IgD-negative memory B cell (primary cell): ENCODE results near the gene COBLL1. TPM values are rescaled to one million over a fixed set of nuclear protein-coding genes. Genes with fewer than 3 reads are reported as not detected.

Source experiments
- H3K27ac Mint-ChIP-seq, 3 donors: one replicate each; pipeline ENCODE4 v1.8.0; 2020 to 2022; ENCODE audit warnings: mild to moderate bottlenecking in 3 of 3, mixed read lengths in 3 of 3, moderate library complexity in 1 of 3
- H3K27me3 Mint-ChIP-seq: one replicate; pipeline ENCODE4 v1.8.0; 2021; ENCODE audit warnings: mixed read lengths
- H3K36me3 Mint-ChIP-seq: one replicate; pipeline ENCODE4 v1.8.0; 2020; ENCODE audit warnings: mild to moderate bottlenecking, mixed read lengths
- H3K4me1 Mint-ChIP-seq, 3 donors: one replicate each; pipeline ENCODE4 v1.8.0; 2020 to 2022; ENCODE audit warnings: mixed read lengths in 3 of 3, mild to moderate bottlenecking in 1 of 3
- H3K4me3 Mint-ChIP-seq, 4 donors: one replicate each; pipeline ENCODE4 v1.8.0; 2020 to 2022; ENCODE audit warnings: mild to moderate bottlenecking in 4 of 4, mixed read lengths in 4 of 4, moderate library complexity in 3 of 4
- H3K9me3 Mint-ChIP-seq, 3 donors: one replicate each; pipeline ENCODE4 v1.8.0; 2020 to 2021; ENCODE audit warnings: mixed read lengths in 3 of 3, mild to moderate bottlenecking in 1 of 3
- polyA plus RNA-seq: library from polyadenylated mRNA; unstranded; fragments of 300-500 nt; fragmentation: Illumina TruSeq; gene quantifications from one replicate; pipeline ENCODE4 v1.2.3, GENCODE V29; 2021

Gene COBLL1
- polyA plus RNA-seq, 1 donor from 2014 or later = 114 TPM

DNA sequence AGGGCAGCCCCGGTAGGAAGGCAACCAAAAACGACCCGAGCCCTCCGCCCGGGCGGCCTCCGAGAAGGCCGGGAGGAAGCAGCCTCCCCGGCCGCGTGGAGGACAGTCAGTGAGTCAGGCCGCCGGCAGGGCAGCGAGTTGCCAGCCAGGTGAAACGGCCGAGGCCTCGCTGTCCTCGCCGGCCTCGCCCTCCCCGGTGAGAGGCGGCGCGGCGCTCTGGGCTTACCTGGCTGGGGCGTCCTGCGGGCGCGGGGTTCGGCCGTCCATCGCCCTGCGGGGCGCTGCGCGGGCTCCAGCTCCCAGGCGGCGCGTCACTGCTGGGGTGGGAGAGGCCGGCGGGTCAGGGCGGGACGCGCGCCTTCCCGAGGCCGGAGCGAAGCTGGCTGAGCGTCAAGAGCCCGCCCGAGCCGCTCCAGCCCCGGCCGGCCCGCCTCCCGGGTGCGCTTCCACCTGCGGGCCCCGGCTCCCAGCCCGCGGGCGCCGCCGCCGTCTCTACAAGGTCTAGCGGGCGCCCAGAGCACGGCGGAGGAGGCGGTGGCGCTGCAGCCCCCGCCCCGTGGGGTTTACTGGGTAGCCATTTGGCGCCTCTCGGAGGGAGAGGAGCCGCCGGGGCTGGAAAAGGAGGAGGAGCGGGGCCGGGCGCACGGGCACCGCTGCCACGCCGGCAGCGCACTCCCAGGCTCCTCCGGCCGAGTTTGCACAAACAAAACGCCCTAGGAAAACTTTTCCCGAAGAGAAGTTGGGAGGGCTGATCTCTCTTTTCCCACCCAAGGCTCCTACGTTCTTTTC, 499 bp downstream of the COBLL1 start:
- no peaks in the 10 kb centered on the region for H3K27me3 Mint-ChIP-seq
- H3K27ac Mint-ChIP-seq = peak overlapping the region in 2 of 3 donors; percentile 78 to 93
- peaks cover 8 to 19% (median 13%) of the 10 kb centered on the region in 3 donors for H3K4me1 Mint-ChIP-seq
- H3K9me3 Mint-ChIP-seq = no peaks in the 10 kb centered on the region
- H3K36me3 Mint-ChIP-seq = no peaks in the 10 kb centered on the region
- peak overlapping the region; percentile 94 to 99 (median 98) for H3K4me3 Mint-ChIP-seq

- Mint-ChIP-seq H3K4me1 (peaks cover 9 to 20% (median 13%) of the 10 kb centered on the region in 3 donors), H3K36me3 (no peaks in the 10 kb centered on the region), H3K9me3 (no peaks in the 10 kb centered on the region), H3K27me3 (no peaks in the 10 kb centered on the region), H3K4me3 (peak overlapping the region; percentile 94 to 99 (median 98)), H3K27ac (peak overlapping the region; percentile 74 to 95 (median 93))
Measured at GRCh38 chr2:164840458-164840929, 1.1 kb downstream of the COBLL1 start.

DNA sequence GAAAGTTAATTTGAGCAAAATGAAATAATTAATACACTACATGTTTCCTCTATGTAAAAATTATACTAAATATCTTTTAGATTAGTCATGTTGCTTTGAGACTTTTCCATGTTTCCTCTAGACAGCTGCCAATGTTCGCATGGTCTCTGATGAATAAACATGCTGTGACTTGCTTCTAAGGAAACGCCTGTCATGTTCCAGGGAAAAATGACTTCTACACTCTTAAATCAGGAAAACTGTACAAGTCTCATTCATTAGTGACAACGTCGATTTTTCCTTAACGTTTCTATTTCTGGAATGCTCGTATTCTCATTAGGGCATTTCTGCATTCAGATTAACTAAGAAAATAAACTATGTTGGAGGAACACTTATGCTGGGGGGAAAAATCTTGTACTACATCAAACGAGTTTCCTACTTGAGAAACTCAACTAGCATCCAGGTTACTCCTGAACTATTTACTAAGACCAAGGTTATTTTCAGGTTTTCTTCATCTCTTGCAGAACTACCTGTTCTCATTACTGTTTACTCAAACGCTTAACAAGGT, 1.6 kb downstream of the COBLL1 start:
- Mint-ChIP-seq H3K4me1 (peaks cover 13 to 23% (median 18%) of the 10 kb centered on the region in 3 donors), H3K27me3 (no peaks in the 10 kb centered on the region), H3K4me3 (peak overlapping the region; percentile 94 to 99 (median 98)), H3K27ac (peak overlapping the region; percentile 74 to 95 (median 93)), H3K36me3 (no peaks in the 10 kb centered on the region), H3K9me3 (no peaks in the 10 kb centered on the region)

GRCh38 chr2:164837807-164838206, 3.8 kb downstream of the COBLL1 start:
- H3K36me3 Mint-ChIP-seq = no peaks in the 10 kb centered on the region
- H3K4me3 Mint-ChIP-seq = peak overlapping the region in 1 of 4 donors; percentile 6
- H3K27ac Mint-ChIP-seq = peak overlapping the region in 1 of 3 donors; percentile 40
- H3K27me3 Mint-ChIP-seq = no peaks in the 10 kb centered on the region
- H3K9me3 Mint-ChIP-seq = no peaks in the 10 kb centered on the region
- peaks cover 13 to 23% (median 22%) of the 10 kb centered on the region in 3 donors for H3K4me1 Mint-ChIP-seq

DNA sequence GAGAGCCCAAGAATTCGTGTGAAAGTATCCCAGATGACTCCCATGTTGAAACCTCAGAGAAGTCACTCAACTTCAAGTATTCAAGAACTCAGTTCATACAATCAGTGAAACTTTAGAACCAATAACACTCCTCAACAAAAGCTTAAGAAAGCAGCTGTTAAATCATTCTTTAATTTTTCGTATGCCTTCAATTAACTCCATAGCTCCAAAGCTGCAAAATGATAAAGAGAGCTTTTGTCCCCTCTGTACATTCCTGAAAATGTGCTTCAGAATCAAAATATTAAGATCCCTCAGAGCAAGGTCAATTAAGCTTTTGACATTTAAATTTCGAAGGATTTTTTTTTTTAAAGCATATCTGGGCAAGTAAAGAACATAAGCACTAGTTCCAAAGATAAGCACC, 4.7 kb downstream of the COBLL1 start:
- Mint-ChIP-seq H3K9me3 (no peaks in the 10 kb centered on the region), H3K4me1 (peaks cover 13 to 23% (median 18%) of the 10 kb centered on the region in 3 donors), H3K4me3 (no peak overlapping the region), H3K36me3 (no peaks in the 10 kb centered on the region), H3K27me3 (no peaks in the 10 kb centered on the region), H3K27ac (no peak overlapping the region)

- peak overlapping the region in 1 of 4 donors; percentile 4 for H3K4me3 Mint-ChIP-seq
- no peaks in the 10 kb centered on the region for H3K27me3 Mint-ChIP-seq
- no peaks in the 10 kb centered on the region for H3K9me3 Mint-ChIP-seq
- no peaks in the 10 kb centered on the region for H3K36me3 Mint-ChIP-seq
- H3K4me1 Mint-ChIP-seq = peaks cover 11 to 19% (median 15%) of the 10 kb centered on the region in 3 donors
- H3K27ac Mint-ChIP-seq = peak overlapping the region in 1 of 3 donors; percentile 19
Measured at GRCh38 chr2:164835302-164835701, 6.3 kb downstream of the COBLL1 start.

GRCh38 chr2:164831887-164832286, 9.7 kb downstream of the COBLL1 start:
- Mint-ChIP-seq H3K36me3 (no peaks in the 10 kb centered on the region), H3K4me1 (peaks cover 5 to 12% (median 8%) of the 10 kb centered on the region in 3 donors), H3K9me3 (no peaks in the 10 kb centered on the region), H3K27ac (no peak overlapping the region), H3K4me3 (no peak overlapping the region), H3K27me3 (no peaks in the 10 kb centered on the region)

GRCh38 chr2:164831180-164831579, 10.4 kb downstream of the COBLL1 start:
- Mint-ChIP-seq H3K9me3 (no peaks in the 10 kb centered on the region), H3K27me3 (no peaks in the 10 kb centered on the region), H3K4me3 (no peak overlapping the region), H3K27ac (no peak overlapping the region), H3K36me3 (no peaks in the 10 kb centered on the region), H3K4me1 (peaks cover 12 to 18% (median 15%) of the 10 kb centered on the region in 3 donors)

GRCh38 chr2:164826293-164827243, 15.1 kb downstream of the COBLL1 start:
- peak overlapping the region in 2 of 4 donors; percentile 68 to 82 for H3K4me3 Mint-ChIP-seq
- no peaks in the 10 kb centered on the region for H3K9me3 Mint-ChIP-seq
- H3K27ac Mint-ChIP-seq = no peak overlapping the region
- H3K36me3 Mint-ChIP-seq = no peaks in the 10 kb centered on the region
- H3K27me3 Mint-ChIP-seq = no peaks in the 10 kb centered on the region
- H3K4me1 Mint-ChIP-seq = peaks cover 11 to 14% (median 12%) of the 10 kb centered on the region in 3 donors

- no peaks in the 10 kb centered on the region for H3K9me3 Mint-ChIP-seq
- no peaks in the 10 kb centered on the region for H3K27me3 Mint-ChIP-seq
- no peak overlapping the region for H3K27ac Mint-ChIP-seq
- peaks cover 11 to 14% (median 12%) of the 10 kb centered on the region in 3 donors for H3K4me1 Mint-ChIP-seq
- no peak overlapping the region for H3K4me3 Mint-ChIP-seq
- H3K36me3 Mint-ChIP-seq = no peaks in the 10 kb centered on the region
Measured at GRCh38 chr2:164824872-164825271, 16.8 kb downstream of the COBLL1 start.

- Mint-ChIP-seq H3K9me3 (no peaks in the 10 kb centered on the region), H3K27me3 (no peaks in the 10 kb centered on the region)
Measured at GRCh38 chr2:164823126-164823525, 18.5 kb downstream of the COBLL1 start.

DNA sequence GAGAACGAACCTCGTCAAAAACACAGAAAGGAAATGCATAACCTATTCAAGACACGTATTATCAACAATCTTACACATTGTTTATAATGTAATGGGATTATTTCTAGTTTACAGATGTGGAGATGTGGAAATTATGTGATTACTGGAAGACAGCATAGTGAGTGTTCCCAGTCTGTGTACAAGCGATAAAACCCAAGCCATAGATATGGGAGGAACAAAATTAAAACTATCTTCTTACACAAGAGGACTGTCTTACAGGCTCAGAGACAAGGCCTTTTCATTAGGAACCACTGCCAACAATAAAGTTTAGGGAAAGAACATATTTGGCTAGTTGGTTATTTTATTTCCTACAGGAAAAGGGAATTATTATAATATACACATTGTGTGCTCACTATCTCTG, 20.3 kb downstream of the COBLL1 start:
- H3K36me3 Mint-ChIP-seq = no peaks in the 10 kb centered on the region
- no peak overlapping the region for H3K4me3 Mint-ChIP-seq
- H3K27ac Mint-ChIP-seq = no peak overlapping the region
- no peaks in the 10 kb centered on the region for H3K27me3 Mint-ChIP-seq
- H3K9me3 Mint-ChIP-seq = no peaks in the 10 kb centered on the region
- peaks cover 6 to 8% (median 7%) of the 10 kb centered on the region in 3 donors for H3K4me1 Mint-ChIP-seq

More at GRCh38 chr2:164823126-164823525, 18.5 kb downstream of the COBLL1 start:
- no peak overlapping the region for H3K4me3 Mint-ChIP-seq
- H3K36me3 Mint-ChIP-seq = no peaks in the 10 kb centered on the region
- H3K4me1 Mint-ChIP-seq = peaks cover 10 to 14% (median 11%) of the 10 kb centered on the region in 3 donors
- no peak overlapping the region for H3K27ac Mint-ChIP-seq

DNA sequence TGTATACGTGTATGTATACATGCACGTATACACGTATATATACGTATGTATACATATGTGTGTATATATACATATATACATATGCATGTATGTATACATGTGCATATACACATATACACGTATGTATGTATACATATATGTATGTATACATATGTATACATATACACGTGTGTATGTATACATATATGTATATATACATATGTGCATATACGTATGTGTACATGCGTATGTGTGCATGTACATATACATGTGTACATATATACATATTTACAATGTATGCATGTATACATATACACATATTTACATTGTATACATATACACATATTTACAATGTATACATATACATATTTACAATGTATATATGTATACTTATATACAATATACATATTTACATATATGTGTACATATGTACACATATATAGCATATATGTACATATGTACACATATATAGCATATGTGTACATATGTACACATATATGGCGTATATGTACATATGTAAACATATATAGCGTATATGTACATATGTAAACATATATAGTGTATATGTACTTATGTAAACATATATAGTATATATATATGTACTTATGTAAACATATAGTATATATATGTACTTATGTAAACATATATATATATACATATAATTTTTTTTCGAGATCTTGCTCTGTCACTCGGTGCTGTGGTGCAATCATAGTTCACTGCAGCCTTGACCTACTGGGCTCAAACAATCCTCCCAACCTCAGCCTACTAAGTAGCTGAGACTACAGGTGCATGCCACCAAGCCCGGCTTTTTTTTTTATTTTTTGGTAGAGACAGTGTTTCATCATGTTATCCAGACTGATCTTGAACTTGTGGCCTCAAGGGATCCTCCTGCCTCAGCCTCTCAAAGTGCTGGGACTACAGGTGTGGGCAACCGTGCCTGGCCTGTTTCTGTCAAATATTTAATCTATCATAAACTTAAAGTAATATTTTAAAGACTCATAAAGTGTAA, 23.2 kb downstream of the COBLL1 start:
- Mint-ChIP-seq H3K9me3 (no peaks in the 10 kb centered on the region), H3K4me3 (no peak overlapping the region), H3K27me3 (no peaks in the 10 kb centered on the region), H3K4me1 (peaks cover 3 to 5% (median 4%) of the 10 kb centered on the region in 3 donors), H3K27ac (no peak overlapping the region), H3K36me3 (no peaks in the 10 kb centered on the region)

- Mint-ChIP-seq H3K4me1 (peaks cover 0 to 5% (median 5%) of the 10 kb centered on the region in 3 donors), H3K4me3 (no peak overlapping the region), H3K27me3 (no peaks in the 10 kb centered on the region), H3K27ac (no peak overlapping the region), H3K9me3 (no peaks in the 10 kb centered on the region), H3K36me3 (no peaks in the 10 kb centered on the region)
Measured at GRCh38 chr2:164816900-164817299, 24.7 kb downstream of the COBLL1 start.
